Vagina (tissue), 2 donors: ENCODE results near the gene SELENOV.

Experiments used
- POLR2AphosphoS5 ChIP-seq, 2 donors: sonication (generic); formaldehyde crosslinking; IDR thresholded peaks; one replicate each; pipeline ENCODE4 v1.9.0; 2017; ENCODE audit warnings: antibody characterized with exemption in 2 of 2, mild to moderate bottlenecking in 2 of 2, low read depth in 1 of 2; ENCODE audit not compliant: insufficient read depth in 1 of 2
- TF ChIP-seq, protein P1 (sequence below), 3 experiments: fragments of 450-650 bp in 2 of 3; fragments of 200-600 bp in 1 of 3; sonication (generic) in 1 of 3; IDR thresholded peaks; one replicate each; pipeline ENCODE4 v1.5.1; 2017 to 2019; ENCODE audit warnings: antibody characterized with exemption in 3 of 3, mild to moderate bottlenecking in 2 of 3, moderate library complexity in 2 of 3

DNA sequence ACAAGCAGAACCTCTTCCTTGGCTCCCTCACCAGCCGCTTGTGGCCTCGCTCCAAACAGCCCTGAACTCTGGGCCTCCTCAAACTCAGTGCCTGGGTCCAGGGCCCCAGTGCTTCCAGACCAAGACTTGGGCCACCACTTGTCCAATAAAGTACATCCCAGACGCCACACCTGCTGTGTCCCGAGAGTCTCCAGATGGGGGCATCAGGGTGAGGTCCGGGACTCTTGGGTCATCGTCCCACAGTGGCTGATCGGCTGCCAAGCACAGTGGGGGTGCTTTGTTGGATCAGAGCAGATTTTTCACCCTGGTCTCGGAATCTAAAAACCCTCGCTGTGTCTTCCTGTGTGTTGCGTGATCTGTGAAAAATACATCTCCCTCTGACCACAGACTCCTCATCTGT is 25.2 kb upstream of the SELENOV start:
- TF ChIP-seq POLR2AphosphoS5 (IDR thresholded peaks at IDR 0.05; ENCODE audit: insufficient read depth in 1 of 2, low read depth in 1 of 2): no peak
- TF ChIP-seq, protein P1, sequence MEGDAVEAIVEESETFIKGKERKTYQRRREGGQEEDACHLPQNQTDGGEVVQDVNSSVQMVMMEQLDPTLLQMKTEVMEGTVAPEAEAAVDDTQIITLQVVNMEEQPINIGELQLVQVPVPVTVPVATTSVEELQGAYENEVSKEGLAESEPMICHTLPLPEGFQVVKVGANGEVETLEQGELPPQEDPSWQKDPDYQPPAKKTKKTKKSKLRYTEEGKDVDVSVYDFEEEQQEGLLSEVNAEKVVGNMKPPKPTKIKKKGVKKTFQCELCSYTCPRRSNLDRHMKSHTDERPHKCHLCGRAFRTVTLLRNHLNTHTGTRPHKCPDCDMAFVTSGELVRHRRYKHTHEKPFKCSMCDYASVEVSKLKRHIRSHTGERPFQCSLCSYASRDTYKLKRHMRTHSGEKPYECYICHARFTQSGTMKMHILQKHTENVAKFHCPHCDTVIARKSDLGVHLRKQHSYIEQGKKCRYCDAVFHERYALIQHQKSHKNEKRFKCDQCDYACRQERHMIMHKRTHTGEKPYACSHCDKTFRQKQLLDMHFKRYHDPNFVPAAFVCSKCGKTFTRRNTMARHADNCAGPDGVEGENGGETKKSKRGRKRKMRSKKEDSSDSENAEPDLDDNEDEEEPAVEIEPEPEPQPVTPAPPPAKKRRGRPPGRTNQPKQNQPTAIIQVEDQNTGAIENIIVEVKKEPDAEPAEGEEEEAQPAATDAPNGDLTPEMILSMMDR (IDR thresholded peaks at IDR 0.05): no peak
